A673 (cell line): ENCODE results near the gene MEGF11. TPM values are rescaled to one million over a fixed set of nuclear protein-coding genes. Genes with fewer than 3 reads are reported as not detected.
A peak's percentile ranks its signal among the peaks of the same experiment; 100 is the strongest.

Source experiments
- BruUV-seq: library from RNA; stranded (reverse); fragments of 400-500 nt; replicated peaks from 2 replicates; lab custom pipeline; 2021; lab: Mats Ljungman, UMichigan
- CTCF ChIA-PET: fragments of 300-600 bp; sonication (Branson Sonifier 250); formaldehyde crosslinking; loops from one replicate; lab custom pipeline; 2022; ENCODE audit warnings: antibody characterized with exemption; lab: Charles Lee
- POLR2A ChIA-PET: fragments of 300-600 bp; sonication (Branson Sonifier 250); formaldehyde crosslinking; loops from one replicate; lab custom pipeline; 2022; ENCODE audit warnings: antibody characterized with exemption; ENCODE audit not compliant: low non-redundant PET; lab: Charles Lee
- DNase-seq: peaks from one replicate; pipeline ENCODE4 v3.0.0-alpha.2; 2015; ENCODE audit warnings: low spot score
- H3K27ac ChIP-seq: fragments of 200-600 bp; sonication (generic); 2 replicates; pipeline ENCODE4 v1.5.1; 2016; ENCODE audit warnings: mixed run types, low read depth, mild to moderate bottlenecking, mixed read lengths, antibody characterized with exemption, low read length; ENCODE audit not compliant: poor library complexity, severe bottlenecking
- H3K27me3 ChIP-seq: fragments of 200-600 bp; sonication (generic); replicated peaks from 2 replicates; pipeline ENCODE4 v1.6.1; 2017; ENCODE audit warnings: mixed run types, low read depth, mild to moderate bottlenecking, mixed read lengths, antibody characterized with exemption, low read length; ENCODE audit not compliant: insufficient read depth, poor library complexity
- H3K36me3 ChIP-seq: fragments of 200-600 bp; sonication (generic); 2 replicates; pipeline ENCODE4 v1.6.1; 2016; ENCODE audit warnings: mixed run types, mild to moderate bottlenecking, mixed read lengths, antibody characterized with exemption, low read length; ENCODE audit not compliant: insufficient read depth, poor library complexity, severe bottlenecking
- H3K4me1 ChIP-seq: fragments of 200-600 bp; sonication (generic); 2 replicates; pipeline ENCODE4 v1.6.1; 2017; ENCODE audit warnings: mixed run types, mild to moderate bottlenecking, mixed read lengths, antibody characterized with exemption, low read length; ENCODE audit not compliant: insufficient read depth, poor library complexity, severe bottlenecking
- H3K4me3 ChIP-seq: fragments of 200-600 bp; sonication (generic); 2 replicates; pipeline ENCODE4 v1.5.1; 2016; ENCODE audit warnings: low read depth, mixed run types, mild to moderate bottlenecking, mixed read lengths, low read length; ENCODE audit not compliant: poor library complexity, severe bottlenecking
- H3K9me3 ChIP-seq: fragments of 200-600 bp; sonication (generic); 2 replicates; pipeline ENCODE4 v1.6.1; 2016; ENCODE audit warnings: mixed run types, low read depth, mild to moderate bottlenecking, mixed read lengths, antibody characterized with exemption, low read length; ENCODE audit not compliant: poor library complexity, severe bottlenecking
- EZH2 ChIP-seq: fragments of 200-600 bp; sonication (generic); IDR thresholded peaks from 2 replicates; pipeline ENCODE4 v1.6.1; 2017; ENCODE audit warnings: borderline replicate concordance, low read depth, mild to moderate bottlenecking, mixed read lengths, antibody characterized with exemption, low read length; ENCODE audit not compliant: poor library complexity, severe bottlenecking
- intact Hi-C: fragments of 100-400 bp; cut with micrococcal nuclease; formaldehyde crosslinking; loops from one replicate; pipeline ENCODE4 v1.10.0; 2022; ENCODE audit not compliant: unreplicated experiment
- total RNA-seq: library from RNA; stranded (reverse); gene quantifications from 2 replicates; pipeline ENCODE4 v1.2.3, GENCODE V29; 2021
- TF ChIP-seq, protein P1 (sequence below): fragments of 300-800, 200-600 bp; sonication (generic); conservative IDR thresholded peaks from 2 replicates; pipeline ENCODE4 v1.5.1; 2017; ENCODE audit warnings: low read depth, mild to moderate bottlenecking, antibody characterized with exemption, low read length, moderate library complexity, mixed read lengths

Gene MEGF11
- total RNA-seq, 1 experiment from 2014 or later = 0.43 TPM

DNA sequence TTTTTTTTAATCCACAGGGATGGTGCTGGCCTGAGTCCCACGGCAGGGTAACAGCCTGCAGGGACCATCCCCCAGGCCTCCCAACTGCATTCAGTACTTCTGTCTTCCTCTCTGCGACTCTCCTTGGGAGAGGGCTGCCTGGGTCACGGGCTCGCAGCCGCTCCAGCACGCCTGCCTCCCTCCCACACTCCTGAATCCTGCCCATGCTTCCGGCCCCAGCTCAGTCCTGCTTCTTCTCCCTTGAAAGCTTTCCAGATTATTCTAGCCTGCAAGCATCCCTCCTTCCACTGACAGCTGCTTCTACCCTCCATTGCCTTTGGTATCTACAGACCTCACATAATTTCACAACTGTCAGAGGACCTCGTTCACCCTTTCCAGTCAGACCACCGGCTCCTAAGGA is 32.4 kb downstream of the MEGF11 start:
- CTCF ChIA-PET = no interaction called here
- H3K9me3 ChIP-seq = no peaks in the 10 kb centered on the region
- POLR2A ChIA-PET = no interaction called here
- no peak for DNase-seq
- intact Hi-C loops = no loop called here
- no peaks in the 10 kb centered on the region for H3K36me3 ChIP-seq
- no peak overlapping the region for H3K27ac ChIP-seq
- H3K4me3 ChIP-seq = no peak overlapping the region
- H3K27me3 ChIP-seq = peaks cover 69% of the 10 kb centered on the region
- no TSS peak for BruUV-seq
- no peaks in the 10 kb centered on the region for H3K4me1 ChIP-seq
- TF ChIP-seq, protein P1, sequence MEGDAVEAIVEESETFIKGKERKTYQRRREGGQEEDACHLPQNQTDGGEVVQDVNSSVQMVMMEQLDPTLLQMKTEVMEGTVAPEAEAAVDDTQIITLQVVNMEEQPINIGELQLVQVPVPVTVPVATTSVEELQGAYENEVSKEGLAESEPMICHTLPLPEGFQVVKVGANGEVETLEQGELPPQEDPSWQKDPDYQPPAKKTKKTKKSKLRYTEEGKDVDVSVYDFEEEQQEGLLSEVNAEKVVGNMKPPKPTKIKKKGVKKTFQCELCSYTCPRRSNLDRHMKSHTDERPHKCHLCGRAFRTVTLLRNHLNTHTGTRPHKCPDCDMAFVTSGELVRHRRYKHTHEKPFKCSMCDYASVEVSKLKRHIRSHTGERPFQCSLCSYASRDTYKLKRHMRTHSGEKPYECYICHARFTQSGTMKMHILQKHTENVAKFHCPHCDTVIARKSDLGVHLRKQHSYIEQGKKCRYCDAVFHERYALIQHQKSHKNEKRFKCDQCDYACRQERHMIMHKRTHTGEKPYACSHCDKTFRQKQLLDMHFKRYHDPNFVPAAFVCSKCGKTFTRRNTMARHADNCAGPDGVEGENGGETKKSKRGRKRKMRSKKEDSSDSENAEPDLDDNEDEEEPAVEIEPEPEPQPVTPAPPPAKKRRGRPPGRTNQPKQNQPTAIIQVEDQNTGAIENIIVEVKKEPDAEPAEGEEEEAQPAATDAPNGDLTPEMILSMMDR = no peak
- TF ChIP-seq EZH2 = no peak

DNA sequence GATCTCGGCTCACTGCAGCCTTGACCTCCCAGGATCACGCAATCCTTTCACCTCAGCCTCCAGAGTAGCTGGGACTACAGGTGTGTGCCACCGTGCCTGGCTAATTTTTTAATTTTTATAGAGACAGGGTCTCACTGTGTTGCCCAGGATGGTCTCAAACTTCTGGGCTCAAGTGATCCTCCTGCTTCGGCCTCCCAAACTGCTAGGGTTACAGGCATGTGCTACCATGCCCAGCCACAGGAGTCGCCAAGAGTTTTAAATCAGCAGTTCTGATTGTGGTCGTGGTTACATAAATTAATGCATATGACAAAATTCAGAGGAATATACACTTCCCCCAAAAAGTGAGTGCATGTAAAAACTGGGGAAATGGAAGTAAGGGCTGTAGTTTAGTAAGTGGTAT is 32.9 kb downstream of the MEGF11 start:
- H3K36me3 ChIP-seq = no peaks in the 10 kb centered on the region
- ChIA-PET CTCF (no interaction called here), POLR2A (no interaction called here)
- intact Hi-C loops = no loop called here
- BruUV-seq = no TSS peak
- no peaks in the 10 kb centered on the region for H3K9me3 ChIP-seq
- no peak for TF ChIP-seq EZH2
- TF ChIP-seq, protein P1 = peak; percentile 26
- no peak for DNase-seq
- H3K27ac ChIP-seq = no peak overlapping the region
- no peaks in the 10 kb centered on the region for H3K4me1 ChIP-seq
- peaks cover 74% of the 10 kb centered on the region for H3K27me3 ChIP-seq
- no peak overlapping the region for H3K4me3 ChIP-seq

DNA sequence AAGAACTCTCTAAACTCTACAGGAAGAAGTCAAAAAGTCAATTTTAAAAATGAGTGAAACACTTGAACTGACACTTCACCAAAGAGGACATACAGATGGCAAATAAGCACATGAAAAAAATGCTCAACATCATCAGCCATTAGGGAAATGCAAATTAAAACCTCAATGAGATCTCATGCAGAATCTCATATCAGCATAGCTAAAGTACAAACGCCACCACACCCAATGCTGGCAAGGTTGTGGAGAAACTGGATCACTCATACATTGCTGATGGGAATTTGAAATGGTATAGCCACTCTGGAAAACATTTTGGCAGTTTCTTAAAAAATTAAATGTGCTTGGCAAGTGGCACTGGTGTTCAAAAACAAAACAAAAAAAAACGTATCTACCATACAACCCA is 34.2 kb downstream of the MEGF11 start:
- ChIA-PET CTCF (no interaction called here), POLR2A (interaction anchor here (0.7 kb wide), 1 partner anchor 472 kb away, joined by 3 read pairs; no protein-coding TSS in a partner anchor)
- no peak for TF ChIP-seq EZH2
- TF ChIP-seq, protein P1 = no peak
- no peak overlapping the region for H3K4me3 ChIP-seq
- no peaks in the 10 kb centered on the region for H3K4me1 ChIP-seq
- intact Hi-C loops = no loop called here
- H3K27me3 ChIP-seq = peaks cover 85% of the 10 kb centered on the region
- no peaks in the 10 kb centered on the region for H3K9me3 ChIP-seq
- no peak for DNase-seq
- no peak overlapping the region for H3K27ac ChIP-seq
- H3K36me3 ChIP-seq = no peaks in the 10 kb centered on the region
- no TSS peak for BruUV-seq
